Measurements from ENCODE around the gene YWHAH. TPM values are rescaled to one million over a fixed set of nuclear protein-coding genes. Genes with fewer than 3 reads are reported as not detected.
A peak's percentile ranks its signal among the peaks of the same experiment; 100 is the strongest.

YWHAH gene
- total and polyA plus RNA-seq, 9 of the 15 experiments (the other 6 are each of a cell fraction or from before 2014, with no cell fraction given) = 32.0 to 177 (median 114) TPM

GRCh38 chr22:31995046-31995445 lies 50.7 kb downstream of the YWHAH start:
- in situ Hi-C loops (cut with MboI) (no loop called here), intact Hi-C loops (cut with micrococcal nuclease) (no loop called here)
- H4K20me1 ChIP-seq (replicated peaks; ENCODE audit: control insufficient read depth, insufficient read depth, low read length) = no peaks in the 10 kb centered on the region
- peaks cover 0 to 5% of the 10 kb centered on the region in 2 experiments; a peak in 1 of 5 replicates for H3K27me3 ChIP-seq (ENCODE audit: control insufficient read depth in 2 of 2, insufficient read depth in 2 of 2, low read length in 2 of 2)
- H3K4me2 ChIP-seq (ENCODE audit: insufficient read depth, low read length) = no peak overlapping the region
- FAIRE-seq = no peak
- no peaks in the 10 kb centered on the region for H3K9me1 ChIP-seq (ENCODE audit: control insufficient read depth, insufficient read depth, low read length)
- no peaks in the 10 kb centered on the region for H3K9me3 ChIP-seq (replicated peaks; ENCODE audit: control insufficient read depth, insufficient read depth, low read depth, low read length)
- no peaks in the 10 kb centered on the region for H3K36me3 ChIP-seq (ENCODE audit: control insufficient read depth, insufficient read depth, low read length)
- no TSS peak for BruUV-seq (replicated peaks)
- no peak for TF ChIP-seq KAT7 (CRISPR knock-in tag; IDR thresholded peaks at IDR 0.05; ENCODE audit: borderline replicate concordance)
- no peak for TF ChIP-seq COPS2 (conservative IDR thresholded peaks at IDR 0.05)
- TF ChIP-seq ZNF431 (CRISPR knock-in tag; IDR thresholded peaks at IDR 0.05) = no peak
- TF ChIP-seq ZNF384 (IDR thresholded peaks at IDR 0.05; ENCODE audit: low read depth, low read length) = 0 out of 2 replicates have a peak, but pooled peaks have one; percentile 29
- no peak for TF ChIP-seq HNRNPUL1 (IDR thresholded peaks at IDR 0.05; ENCODE audit: low read length)
- TF ChIP-seq, protein P1, sequence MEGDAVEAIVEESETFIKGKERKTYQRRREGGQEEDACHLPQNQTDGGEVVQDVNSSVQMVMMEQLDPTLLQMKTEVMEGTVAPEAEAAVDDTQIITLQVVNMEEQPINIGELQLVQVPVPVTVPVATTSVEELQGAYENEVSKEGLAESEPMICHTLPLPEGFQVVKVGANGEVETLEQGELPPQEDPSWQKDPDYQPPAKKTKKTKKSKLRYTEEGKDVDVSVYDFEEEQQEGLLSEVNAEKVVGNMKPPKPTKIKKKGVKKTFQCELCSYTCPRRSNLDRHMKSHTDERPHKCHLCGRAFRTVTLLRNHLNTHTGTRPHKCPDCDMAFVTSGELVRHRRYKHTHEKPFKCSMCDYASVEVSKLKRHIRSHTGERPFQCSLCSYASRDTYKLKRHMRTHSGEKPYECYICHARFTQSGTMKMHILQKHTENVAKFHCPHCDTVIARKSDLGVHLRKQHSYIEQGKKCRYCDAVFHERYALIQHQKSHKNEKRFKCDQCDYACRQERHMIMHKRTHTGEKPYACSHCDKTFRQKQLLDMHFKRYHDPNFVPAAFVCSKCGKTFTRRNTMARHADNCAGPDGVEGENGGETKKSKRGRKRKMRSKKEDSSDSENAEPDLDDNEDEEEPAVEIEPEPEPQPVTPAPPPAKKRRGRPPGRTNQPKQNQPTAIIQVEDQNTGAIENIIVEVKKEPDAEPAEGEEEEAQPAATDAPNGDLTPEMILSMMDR (IDR thresholded peaks at IDR 0.05 in 2 of 3, conservative IDR thresholded peaks at IDR 0.05 in 1 of 3; ENCODE audit: insufficient read depth in 2 of 3, low read depth in 1 of 3, low read length in 3 of 3) = peak in 1 of 3 experiments; percentile 26; a peak in 2 of 6 replicates
- H3K4me3 ChIP-seq = no peak overlapping the region
- H2AFZ ChIP-seq (ENCODE audit: low read depth, low read length) = no peak overlapping the region
- ChIA-PET CTCF (ENCODE audit: low intra/inter-chr PET ratio) (no interaction called here), POLR2A (no interaction called here)
- peak in 1 of 4 experiments; percentile 7 for DNase-seq (ENCODE audit: extremely low read depth in 1 of 4, low spot score in 3 of 4)
- H3K27ac ChIP-seq (ENCODE audit: extremely low read depth, low read depth, low read length) = no peak overlapping the region
- H3K79me2 ChIP-seq (ENCODE audit: control insufficient read depth, insufficient read depth, low read length) = no peaks in the 10 kb centered on the region
- no peaks in the 10 kb centered on the region for H3K4me1 ChIP-seq (replicated peaks in 1 of 2; ENCODE audit: control insufficient read depth in 2 of 2, insufficient read depth in 2 of 2, low read length in 2 of 2)
- peak; percentile 51; the same call in 1 of the 3 replicates for ATAC-seq
- H3K9ac ChIP-seq (ENCODE audit: insufficient read depth in 1 of 2, low read depth in 2 of 2, low read length in 2 of 2) = no peak overlapping the region
- 0% methylated on average over 3 of the region's 3 CpGs for WGBS (ENCODE audit: insufficient coverage, low coverage, missing lambda C conversion rate)
